Neural progenitor cell (in vitro differentiated cells): ENCODE results near the gene CBR4. TPM values are rescaled to one million over a fixed set of nuclear protein-coding genes. Genes with fewer than 3 reads are reported as not detected.

Experiments used
- DNase-seq: peaks from one replicate; pipeline ENCODE4 v3.0.0-alpha.2; 2016; ENCODE audit warnings: low spot score
- H2AFZ ChIP-seq: fragments of 200-600 bp; sonication (generic); replicated peaks from 2 replicates; pipeline ENCODE4 v1.6.1; 2016; ENCODE audit warnings: antibody characterized with exemption
- H3F3A ChIP-seq: fragments of 200-600 bp; sonication (generic); 2 replicates; pipeline ENCODE4 v1.6.1; 2016; ENCODE audit warnings: antibody characterized with exemption, low read depth
- H3K27ac ChIP-seq: fragments of 200-600 bp; sonication (generic); 2 replicates; pipeline ENCODE4 v1.5.1; 2016; ENCODE audit warnings: mild to moderate bottlenecking
- H3K27me3 ChIP-seq: fragments of 200-600 bp; sonication (generic); 2 replicates; pipeline ENCODE4 v1.6.1; 2016; ENCODE audit warnings: mild to moderate bottlenecking, moderate library complexity
- H3K36me3 ChIP-seq: fragments of 200-600 bp; sonication (generic); 2 replicates; pipeline ENCODE4 v1.5.1; 2016
- H3K4me1 ChIP-seq: fragments of 200-600 bp; sonication (generic); 2 replicates; pipeline ENCODE4 v1.6.1; 2016; ENCODE audit warnings: mixed run types
- H3K4me2 ChIP-seq: fragments of 200-600 bp; sonication (generic); 2 replicates; pipeline ENCODE4 v1.6.1; 2016
- H3K4me3 ChIP-seq: fragments of 200-600 bp; sonication (generic); 2 replicates; pipeline ENCODE4 v1.5.1; 2016
- H3K79me2 ChIP-seq: fragments of 200-600 bp; sonication (generic); 2 replicates; pipeline ENCODE4 v1.6.1; 2016; ENCODE audit warnings: low read depth
- H3K9ac ChIP-seq: fragments of 200-600 bp; sonication (generic); 2 replicates; pipeline ENCODE4 v1.6.1; 2016
- H3K9me3 ChIP-seq: fragments of 200-600 bp; sonication (generic); 2 replicates; pipeline ENCODE4 v1.5.1; 2016; ENCODE audit warnings: low read depth
- H4K20me1 ChIP-seq: fragments of 200-600 bp; sonication (generic); 2 replicates; pipeline ENCODE4 v1.6.1; 2016; ENCODE audit warnings: low read depth
- H3K27ac Mint-ChIP-seq: 3 replicates; pipeline ENCODE4 v1.8.0; 2021; ENCODE audit warnings: mixed read lengths
- H3K27me3 Mint-ChIP-seq: 2 replicates; pipeline ENCODE4 v1.8.0; 2022; ENCODE audit warnings: low read depth, mild to moderate bottlenecking, inconsistent platforms, moderate library complexity, mixed read lengths; ENCODE audit not compliant: insufficient read depth
- H3K36me3 Mint-ChIP-seq: 3 replicates; pipeline ENCODE4 v1.8.0; 2021; ENCODE audit warnings: mixed read lengths
- H3K4me1 Mint-ChIP-seq: 3 replicates; pipeline ENCODE4 v1.8.0; 2021; ENCODE audit warnings: mixed read lengths
- H3K4me3 Mint-ChIP-seq: 3 replicates; pipeline ENCODE4 v1.8.0; 2021; ENCODE audit warnings: mild to moderate bottlenecking, moderate library complexity, mixed read lengths
- H3K9me3 Mint-ChIP-seq: 3 replicates; pipeline ENCODE4 v1.8.0; 2020; ENCODE audit warnings: mixed read lengths
- EZH2 ChIP-seq: fragments of 200-600 bp; sonication (generic); IDR thresholded peaks from 2 replicates; pipeline ENCODE4 v1.6.1; 2017; ENCODE audit warnings: antibody characterized with exemption, mild to moderate bottlenecking, moderate library complexity
- EZH2phosphoT487 ChIP-seq: fragments of 200-600 bp; sonication (generic); IDR thresholded peaks from 2 replicates; pipeline ENCODE4 v1.6.1; 2017; ENCODE audit warnings: antibody characterized with exemption
- total RNA-seq: library from RNA; depleted of rRNA; stranded (reverse); fragments of >200 nt; gene quantifications from 2 replicates; pipeline ENCODE4 v1.2.3, GENCODE V29; 2015; ENCODE audit warnings: low replicate concordance
- TF ChIP-seq, protein P1 (sequence below): fragments of 200-600 bp; sonication (generic); IDR thresholded peaks from 2 replicates; pipeline ENCODE4 v1.5.1; 2017; ENCODE audit warnings: antibody characterized with exemption, mild to moderate bottlenecking

The CBR4 gene
- total RNA-seq, 1 donor from 2014 or later = 66.4 TPM

DNA sequence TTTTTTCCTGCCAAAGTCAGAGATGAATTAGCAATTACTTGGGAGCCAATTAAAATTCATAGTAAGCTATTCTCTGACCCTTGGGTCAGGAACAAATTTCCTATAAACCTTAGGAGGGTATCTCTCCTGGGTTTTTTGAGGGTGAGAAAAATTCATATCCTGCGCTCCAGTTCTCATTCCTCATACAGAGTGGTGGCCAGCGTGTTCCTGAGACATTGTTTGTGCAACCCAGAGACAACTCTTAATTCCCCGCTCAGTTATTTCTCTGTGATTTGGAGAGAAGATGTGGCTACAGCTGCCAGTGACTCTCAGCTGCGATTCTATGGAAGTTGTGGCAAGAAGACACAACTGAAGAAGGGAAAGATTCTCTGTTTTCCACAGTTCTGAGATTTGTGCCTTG lies 37.9 kb upstream of the CBR4 start:
- peaks cover under 1% of the 10 kb centered on the region for H3K9me3 Mint-ChIP-seq
- H3K36me3 Mint-ChIP-seq = no peaks in the 10 kb centered on the region
- peaks cover 42% of the 10 kb centered on the region for H3K4me1 Mint-ChIP-seq
- H3K79me2 ChIP-seq = no peaks in the 10 kb centered on the region
- TF ChIP-seq, protein P1, sequence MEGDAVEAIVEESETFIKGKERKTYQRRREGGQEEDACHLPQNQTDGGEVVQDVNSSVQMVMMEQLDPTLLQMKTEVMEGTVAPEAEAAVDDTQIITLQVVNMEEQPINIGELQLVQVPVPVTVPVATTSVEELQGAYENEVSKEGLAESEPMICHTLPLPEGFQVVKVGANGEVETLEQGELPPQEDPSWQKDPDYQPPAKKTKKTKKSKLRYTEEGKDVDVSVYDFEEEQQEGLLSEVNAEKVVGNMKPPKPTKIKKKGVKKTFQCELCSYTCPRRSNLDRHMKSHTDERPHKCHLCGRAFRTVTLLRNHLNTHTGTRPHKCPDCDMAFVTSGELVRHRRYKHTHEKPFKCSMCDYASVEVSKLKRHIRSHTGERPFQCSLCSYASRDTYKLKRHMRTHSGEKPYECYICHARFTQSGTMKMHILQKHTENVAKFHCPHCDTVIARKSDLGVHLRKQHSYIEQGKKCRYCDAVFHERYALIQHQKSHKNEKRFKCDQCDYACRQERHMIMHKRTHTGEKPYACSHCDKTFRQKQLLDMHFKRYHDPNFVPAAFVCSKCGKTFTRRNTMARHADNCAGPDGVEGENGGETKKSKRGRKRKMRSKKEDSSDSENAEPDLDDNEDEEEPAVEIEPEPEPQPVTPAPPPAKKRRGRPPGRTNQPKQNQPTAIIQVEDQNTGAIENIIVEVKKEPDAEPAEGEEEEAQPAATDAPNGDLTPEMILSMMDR = no peak
- TF ChIP-seq EZH2 = no peak
- no peak for TF ChIP-seq EZH2phosphoT487
- H3K4me3 Mint-ChIP-seq = no peak overlapping the region
- peaks cover 11% of the 10 kb centered on the region for H3F3A ChIP-seq
- H3K9ac ChIP-seq = no peak overlapping the region
- H2AFZ ChIP-seq = no peak overlapping the region
- no peaks in the 10 kb centered on the region for H3K27me3 ChIP-seq
- no peak for DNase-seq
- H3K9me3 ChIP-seq = no peaks in the 10 kb centered on the region
- H3K36me3 ChIP-seq = no peaks in the 10 kb centered on the region
- no peak overlapping the region for H3K27ac ChIP-seq
- peak overlapping the region; percentile 70 for H3K27ac Mint-ChIP-seq
- no peaks in the 10 kb centered on the region for H4K20me1 ChIP-seq
- no peak overlapping the region for H3K4me2 ChIP-seq
- H3K4me3 ChIP-seq = no peak overlapping the region
- H3K4me1 ChIP-seq = peaks cover 43% of the 10 kb centered on the region
- H3K27me3 Mint-ChIP-seq = peaks cover 11% of the 10 kb centered on the region

DNA sequence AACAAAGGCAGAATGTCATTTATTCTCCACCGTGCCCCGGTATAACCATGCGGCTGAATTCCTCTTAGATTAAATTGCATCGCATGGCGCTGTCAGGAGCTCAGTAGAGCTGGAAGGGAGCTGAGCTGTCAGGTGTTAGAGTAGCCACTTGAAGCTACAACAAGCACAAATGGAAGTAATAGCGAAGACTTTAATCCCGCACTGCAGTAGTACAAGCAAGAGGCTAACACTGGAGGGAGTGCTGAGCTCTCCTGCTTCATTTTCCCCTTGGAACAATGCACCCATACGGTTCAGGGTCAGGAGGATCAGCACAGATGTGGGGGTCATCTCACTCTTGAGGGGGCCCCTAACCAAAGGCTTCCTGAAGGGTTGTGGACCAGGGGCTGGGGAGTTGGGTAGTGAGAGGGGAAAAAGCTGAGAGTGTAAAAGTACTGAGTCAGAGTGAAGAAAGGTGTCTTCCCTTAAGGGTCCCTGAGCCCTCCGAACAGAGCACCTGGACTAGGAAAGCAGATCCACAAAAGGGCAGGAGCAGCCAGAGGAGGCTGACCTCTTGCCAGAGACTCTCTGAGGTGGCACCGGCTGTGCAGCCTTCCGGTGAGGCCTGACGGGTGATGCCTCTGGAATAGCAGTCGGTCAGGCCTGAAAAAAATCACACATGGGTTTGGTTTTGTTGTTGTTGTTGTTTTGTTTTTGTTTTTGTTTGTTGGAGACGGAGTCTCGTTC lies 36.0 kb upstream of the CBR4 start:
- H3K9ac ChIP-seq = no peak overlapping the region
- no peaks in the 10 kb centered on the region for H3K79me2 ChIP-seq
- H3K27me3 ChIP-seq = no peaks in the 10 kb centered on the region
- H3K27ac ChIP-seq = no peak overlapping the region
- H3K36me3 Mint-ChIP-seq = no peaks in the 10 kb centered on the region
- no peak overlapping the region for H3K4me2 ChIP-seq
- H3K4me1 Mint-ChIP-seq = peaks cover 37% of the 10 kb centered on the region
- H3K9me3 Mint-ChIP-seq = no peaks in the 10 kb centered on the region
- TF ChIP-seq, protein P1 = peak; percentile 46
- TF ChIP-seq EZH2phosphoT487 (no peak), EZH2 (no peak)
- H3K9me3 ChIP-seq = no peaks in the 10 kb centered on the region
- peak; percentile 63 for DNase-seq
- no peak overlapping the region for H3K4me3 ChIP-seq
- H4K20me1 ChIP-seq = no peaks in the 10 kb centered on the region
- no peaks in the 10 kb centered on the region for H3K36me3 ChIP-seq
- H3K4me3 Mint-ChIP-seq = no peak overlapping the region
- peak overlapping the region; percentile 78 for H2AFZ ChIP-seq
- H3K27me3 Mint-ChIP-seq = peaks cover 8% of the 10 kb centered on the region
- no peak overlapping the region for H3K27ac Mint-ChIP-seq
- H3F3A ChIP-seq = peaks cover 18% of the 10 kb centered on the region
- H3K4me1 ChIP-seq = peaks cover 44% of the 10 kb centered on the region

DNA sequence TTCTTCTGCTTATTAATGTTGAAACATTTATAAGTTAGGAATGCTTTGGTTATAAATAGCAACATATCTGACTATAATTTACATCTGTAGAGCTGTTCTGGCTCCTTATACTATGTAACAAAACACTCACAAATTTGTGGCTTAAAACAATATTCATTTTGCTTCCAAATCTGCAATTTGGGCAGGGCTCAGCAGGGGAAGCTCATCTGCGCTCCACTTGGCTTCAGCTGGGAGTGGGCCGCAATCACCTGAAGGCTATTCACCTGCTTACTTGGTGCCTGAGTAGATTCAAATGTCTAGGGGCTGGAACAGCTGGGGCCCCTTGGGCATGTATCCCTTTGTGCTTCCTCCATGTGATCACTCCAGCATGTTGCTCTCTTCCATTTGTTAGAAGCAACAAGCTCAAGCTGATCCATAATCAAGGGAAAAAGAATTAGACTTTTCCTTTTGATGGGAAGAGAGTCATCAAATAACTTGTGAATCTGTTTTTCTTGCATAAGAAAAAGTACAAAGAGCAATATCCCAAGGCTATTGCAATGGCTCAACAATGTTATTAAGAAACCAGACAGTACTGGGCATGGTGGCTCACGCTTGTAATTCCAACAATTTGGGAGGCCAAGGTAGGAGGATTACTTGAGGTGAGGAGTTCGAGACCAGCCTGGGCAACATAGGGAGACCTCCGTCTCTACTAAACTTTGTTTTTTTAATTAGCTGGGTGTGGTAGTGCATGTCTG lies 34.8 kb upstream of the CBR4 start:
- Mint-ChIP-seq H3K9me3 (no peaks in the 10 kb centered on the region), H3K27ac (no peak overlapping the region), H3K36me3 (no peaks in the 10 kb centered on the region), H3K27me3 (peaks cover 3% of the 10 kb centered on the region), H3K4me3 (no peak overlapping the region), H3K4me1 (peaks cover 28% of the 10 kb centered on the region)
- H2AFZ ChIP-seq = no peak overlapping the region
- H3K4me1 ChIP-seq = peaks cover 35% of the 10 kb centered on the region
- no peak overlapping the region for H3K27ac ChIP-seq
- no peak overlapping the region for H3K4me2 ChIP-seq
- H3K36me3 ChIP-seq = no peaks in the 10 kb centered on the region
- no peaks in the 10 kb centered on the region for H3K79me2 ChIP-seq
- H3K9me3 ChIP-seq = no peaks in the 10 kb centered on the region
- no peak overlapping the region for H3K9ac ChIP-seq
- no peaks in the 10 kb centered on the region for H4K20me1 ChIP-seq
- no peak overlapping the region for H3K4me3 ChIP-seq
- no peaks in the 10 kb centered on the region for H3K27me3 ChIP-seq
- DNase-seq = no peak
- TF ChIP-seq EZH2 = no peak
- TF ChIP-seq, protein P1 = no peak
- no peak for TF ChIP-seq EZH2phosphoT487
- H3F3A ChIP-seq = peaks cover 15% of the 10 kb centered on the region
